Parathyroid adenoma (tissue), 2 donors: ENCODE results near the gene RNF4.

Source experiments
- H2AFZ ChIP-seq: fragments of 300-600 bp; sonication (generic); one replicate; pipeline ENCODE4 v1.7.0; 2017; ENCODE audit warnings: antibody characterized with exemption, mild to moderate bottlenecking
- H3K27ac ChIP-seq: fragments of 300-600 bp; sonication (generic); one replicate; pipeline ENCODE4 v1.7.0; 2017
- H3K27me3 ChIP-seq: fragments of 300-600 bp; sonication (generic); one replicate; pipeline ENCODE4 v1.7.0; 2017; ENCODE audit warnings: low read length; ENCODE audit not compliant: control insufficient read depth, insufficient read depth
- H3K36me3 ChIP-seq: fragments of 300-600 bp; sonication (generic); one replicate; pipeline ENCODE4 v1.7.0; 2017; ENCODE audit warnings: low read length; ENCODE audit not compliant: control insufficient read depth, insufficient read depth
- H3K4me1 ChIP-seq: fragments of 300-600 bp; sonication (generic); one replicate; pipeline ENCODE4 v1.7.0; 2017; ENCODE audit warnings: control low read depth
- H3K4me2 ChIP-seq: fragments of 300-600 bp; sonication (generic); one replicate; pipeline ENCODE4 v1.7.0; 2017; ENCODE audit warnings: low read length
- H3K4me3 ChIP-seq: fragments of 300-600 bp; sonication (generic); one replicate; pipeline ENCODE4 v1.7.0; 2017; ENCODE audit warnings: low read depth, low read length
- H3K79me2 ChIP-seq: fragments of 300-600 bp; sonication (generic); one replicate; pipeline ENCODE4 v1.7.0; 2017; ENCODE audit warnings: control low read depth
- H3K9ac ChIP-seq: fragments of 300-600 bp; sonication (generic); one replicate; pipeline ENCODE4 v1.7.0; 2017; ENCODE audit warnings: mild to moderate bottlenecking
- H3K9me3 ChIP-seq: fragments of 300-600 bp; sonication (generic); one replicate; pipeline ENCODE4 v1.7.0; 2017; ENCODE audit warnings: low read length; ENCODE audit not compliant: control insufficient read depth
- CTCF ChIP-seq: fragments of 300-600 bp; sonication (generic); IDR thresholded peaks from one replicate; pipeline ENCODE4 v1.7.0; 2017; ENCODE audit warnings: antibody characterized with exemption, mild to moderate bottlenecking
- donor health status: primary hyperparathyroidism.

The RNF4 gene

GRCh38 chr4:2515830-2516550 is 47.1 kb downstream of the RNF4 start:
- no peak overlapping the region for H3K4me3 ChIP-seq
- H3K36me3 ChIP-seq = no peaks in the 10 kb centered on the region
- no peak for TF ChIP-seq CTCF
- no peak overlapping the region for H2AFZ ChIP-seq
- no peaks in the 10 kb centered on the region for H3K4me1 ChIP-seq
- H3K27me3 ChIP-seq = no peaks in the 10 kb centered on the region
- no peaks in the 10 kb centered on the region for H3K79me2 ChIP-seq
- H3K4me2 ChIP-seq = no peak overlapping the region
- H3K27ac ChIP-seq = no peak overlapping the region
- H3K9me3 ChIP-seq = no peaks in the 10 kb centered on the region
- no peak overlapping the region for H3K9ac ChIP-seq

GRCh38 chr4:2516635-2517034 is 47.7 kb downstream of the RNF4 start:
- H3K9ac ChIP-seq = no peak overlapping the region
- no peak overlapping the region for H3K27ac ChIP-seq
- H2AFZ ChIP-seq = no peak overlapping the region
- H3K9me3 ChIP-seq = no peaks in the 10 kb centered on the region
- no peaks in the 10 kb centered on the region for H3K79me2 ChIP-seq
- TF ChIP-seq CTCF = no peak
- no peak overlapping the region for H3K4me2 ChIP-seq
- no peak overlapping the region for H3K4me3 ChIP-seq
- no peaks in the 10 kb centered on the region for H3K27me3 ChIP-seq
- H3K4me1 ChIP-seq = no peaks in the 10 kb centered on the region
- no peaks in the 10 kb centered on the region for H3K36me3 ChIP-seq

- H3K27me3 ChIP-seq = no peaks in the 10 kb centered on the region
- no peaks in the 10 kb centered on the region for H3K4me1 ChIP-seq
- H3K4me3 ChIP-seq = no peak overlapping the region
- no peak for TF ChIP-seq CTCF
- no peak overlapping the region for H3K9ac ChIP-seq
- H2AFZ ChIP-seq = no peak overlapping the region
- H3K36me3 ChIP-seq = no peaks in the 10 kb centered on the region
- no peaks in the 10 kb centered on the region for H3K79me2 ChIP-seq
- H3K4me2 ChIP-seq = no peak overlapping the region
- H3K9me3 ChIP-seq = no peaks in the 10 kb centered on the region
- no peak overlapping the region for H3K27ac ChIP-seq
These were observed 57.7 kb downstream of the RNF4 start for GRCh38 chr4:2526559-2526958.

- H3K4me3 ChIP-seq = peak overlapping the region; percentile 70
- H3K36me3 ChIP-seq = no peaks in the 10 kb centered on the region
- peaks cover 4% of the 10 kb centered on the region for H3K4me1 ChIP-seq
- no peak overlapping the region for H3K9ac ChIP-seq
- peak overlapping the region; percentile 82 for H2AFZ ChIP-seq
- H3K9me3 ChIP-seq = no peaks in the 10 kb centered on the region
- H3K79me2 ChIP-seq = peaks cover 12% of the 10 kb centered on the region
- no peaks in the 10 kb centered on the region for H3K27me3 ChIP-seq
- H3K27ac ChIP-seq = peak overlapping the region; percentile 81
- TF ChIP-seq CTCF = no peak
- peak overlapping the region; percentile 95 for H3K4me2 ChIP-seq
These were observed 66.0 kb downstream of the RNF4 start for GRCh38 chr4:2534904-2535375.
